Esophagus squamous epithelium (tissue), 5 donors: ENCODE results near the gene COL5A2. TPM values are rescaled to one million over a fixed set of nuclear protein-coding genes. Genes with fewer than 3 reads are reported as not detected.

Experiments used
- DNase-seq: peaks from one replicate; lab custom pipeline; 2025; lab: John Stamatoyannopoulos, UW
- H3K27ac ChIP-seq, 4 donors: fragments of 200-600 bp; sonication (generic); one replicate each; pipeline ENCODE4 v1.5.1; 2016 to 2019; ENCODE audit warnings: mild to moderate bottlenecking in 1 of 4
- H3K27me3 ChIP-seq, 4 donors: fragments of 200-600 bp; sonication (generic); 1 replicate in 3 of 4; 2 replicates in 1 of 4; pipeline versions ENCODE4 v1.5.1 to v1.6.0; 2017 to 2021; ENCODE audit warnings: antibody characterized with exemption in 1 of 4
- H3K36me3 ChIP-seq, 3 donors: fragments of 200-600 bp; sonication (generic); one replicate each; pipeline ENCODE4 v1.5.1; 2016 to 2019
- H3K4me1 ChIP-seq, 3 donors: fragments of 200-600 bp; sonication (generic); one replicate each; pipeline ENCODE4 v1.5.1; 2017 to 2019
- H3K4me3 ChIP-seq, 4 donors: fragments of 200-600 bp; sonication (generic); 1 replicate in 3 of 4; 2 replicates in 1 of 4; pipeline ENCODE4 v1.5.1; 2016 to 2019; ENCODE audit warnings: mild to moderate bottlenecking in 2 of 4, moderate library complexity in 1 of 4
- H3K9me3 ChIP-seq, 3 donors: fragments of 200-600 bp; sonication (generic); one replicate each; pipeline ENCODE4 v1.5.1; 2016 to 2019
- CTCF ChIP-seq, 6 experiments: fragments of 450-650 bp in 4 of 6; fragments of 200-600 bp in 2 of 6; sonication (generic) in 2 of 6; IDR thresholded peaks; one replicate each; pipeline ENCODE4 v1.5.1; 2016 to 2019; ENCODE audit warnings: antibody characterized with exemption in 6 of 6, mild to moderate bottlenecking in 4 of 6, moderate library complexity in 4 of 6
- POLR2A ChIP-seq, 4 donors: fragments of 450-650 bp; IDR thresholded peaks; one replicate each; pipeline ENCODE4 v1.6.1; 2017; ENCODE audit warnings: antibody characterized with exemption in 4 of 4, mild to moderate bottlenecking in 4 of 4, moderate library complexity in 3 of 4
- WGBS, 2 donors: methylation state at CpG; one replicate each; pipeline ENCODE4 v1.1.5; 2018; 5-methylcytosine and 5-hydroxymethylcytosine counted together
- intact Hi-C: fragments of 100-400 bp; cut with DNase I; formaldehyde crosslinking; loops from one replicate; pipeline ENCODE4 v1.15.0; 2022
- total RNA-seq, 4 donors: library from RNA; depleted of rRNA; stranded (reverse); fragments of >200 nt; gene quantifications; one replicate each; pipeline ENCODE4 v1.1.0, GENCODE V29; 2016
- donor health status: DM: yes; HTN: yes; CAD: no.

Gene COL5A2
- total RNA-seq, 4 donors from 2014 or later = 5.6 to 34.3 (median 13.4) TPM

GRCh38 chr2:189015359-189015758, 164.2 kb downstream of the COL5A2 start:
- peak overlapping the region in 2 of 4 donors; percentile 46 to 53 for H3K27ac ChIP-seq
- TF ChIP-seq CTCF (IDR thresholded peaks at IDR 0.05) (no peak), POLR2A (IDR thresholded peaks at IDR 0.05) (no peak)
- H3K27me3 ChIP-seq = no peaks in the 10 kb centered on the region
- WGBS, 2 donors = 23 to 26% methylated on average over 1 of the region's 1 CpG
- peaks cover 0 to 8% (median 0%) of the 10 kb centered on the region in 3 donors for H3K4me1 ChIP-seq
- no peak for DNase-seq
- no peak overlapping the region for H3K4me3 ChIP-seq
- no peaks in the 10 kb centered on the region for H3K36me3 ChIP-seq
- intact Hi-C loops = no loop called here
- no peaks in the 10 kb centered on the region for H3K9me3 ChIP-seq

GRCh38 chr2:189014449-189015138, 165.0 kb downstream of the COL5A2 start:
- intact Hi-C loops = no loop called here
- H3K9me3 ChIP-seq = no peaks in the 10 kb centered on the region

GRCh38 chr2:189013671-189014448, 165.7 kb downstream of the COL5A2 start:
- Histone ChIP-seq H3K27me3 (no peaks in the 10 kb centered on the region), H3K36me3 (peaks cover 0 to 1% (median 0%) of the 10 kb centered on the region in 3 donors), H3K27ac (peak overlapping the region in 3 of 4 donors; percentile 46 to 64 (median 53)), H3K4me3 (no peak overlapping the region), H3K4me1 (peaks cover 0 to 8% (median 0%) of the 10 kb centered on the region in 3 donors), H3K9me3 (no peaks in the 10 kb centered on the region)
- TF ChIP-seq POLR2A (IDR thresholded peaks at IDR 0.05) = no peak
- TF ChIP-seq CTCF (IDR thresholded peaks at IDR 0.05) = no peak
- no peak for DNase-seq
- intact Hi-C loops = no loop called here
- 50 to 67% methylated on average over 2 of the region's 2 CpGs for WGBS, 2 donors

More at GRCh38 chr2:189014449-189015138, 165.0 kb downstream of the COL5A2 start:
- peaks cover 0 to 8% (median 0%) of the 10 kb centered on the region in 3 donors for H3K4me1 ChIP-seq
- H3K4me3 ChIP-seq = no peak overlapping the region
- no peaks in the 10 kb centered on the region for H3K36me3 ChIP-seq
- H3K27me3 ChIP-seq = no peaks in the 10 kb centered on the region
- TF ChIP-seq CTCF (IDR thresholded peaks at IDR 0.05) = no peak
- no peak for TF ChIP-seq POLR2A (IDR thresholded peaks at IDR 0.05)
- 49 to 58% methylated on average over 2 of the region's 2 CpGs for whole genome bisulfite sequencing, 2 donors
- peak overlapping the region in 3 of 4 donors; percentile 46 to 64 (median 53) for H3K27ac ChIP-seq
- DNase-seq = no peak

GRCh38 chr2:189013031-189013430, 166.5 kb downstream of the COL5A2 start:
- Histone ChIP-seq H3K27ac (no peak overlapping the region), H3K27me3 (no peaks in the 10 kb centered on the region), H3K36me3 (peaks cover 0 to 4% (median 0%) of the 10 kb centered on the region in 3 donors), H3K4me3 (no peak overlapping the region), H3K9me3 (no peaks in the 10 kb centered on the region), H3K4me1 (peaks cover 0 to 8% (median 0%) of the 10 kb centered on the region in 3 donors)
- TF ChIP-seq CTCF (IDR thresholded peaks at IDR 0.05) (no peak), POLR2A (IDR thresholded peaks at IDR 0.05) (no peak)
- intact Hi-C loops = no loop called here
- 75 to 79% methylated on average over 3 of the region's 3 CpGs for WGBS, 2 donors
- no peak for DNase-seq

GRCh38 chr2:189012351-189012750, 167.2 kb downstream of the COL5A2 start:
- intact Hi-C loops = no loop called here
- H3K27me3 ChIP-seq = no peaks in the 10 kb centered on the region
- 68 to 72% methylated on average over 1 of the region's 1 CpG for WGBS, 2 donors
- no peak for TF ChIP-seq CTCF (IDR thresholded peaks at IDR 0.05)
- TF ChIP-seq POLR2A (IDR thresholded peaks at IDR 0.05) = no peak
- H3K9me3 ChIP-seq = no peaks in the 10 kb centered on the region
- H3K36me3 ChIP-seq = peaks cover 0 to 11% (median 0%) of the 10 kb centered on the region in 3 donors
- no peak overlapping the region for H3K4me3 ChIP-seq
- no peak overlapping the region for H3K27ac ChIP-seq
- no peak for DNase-seq
- peaks cover 0 to 8% (median 0%) of the 10 kb centered on the region in 3 donors for H3K4me1 ChIP-seq
